LHCN-M2 (cell line): Measurements from ENCODE around the gene WBP2. TPM values are rescaled to one million over a fixed set of nuclear protein-coding genes. Genes with fewer than 3 reads are reported as not detected.
"Not testable (repeated sequence)": the region's sequence is repeated elsewhere in the genome, so short reads cannot be mapped to it uniquely, and the experiment has no call there.

Source experiments
- DNase-seq: peaks from one replicate; pipeline ENCODE4 v3.0.0-alpha.2; 2012; ENCODE audit warnings: low read depth
- total RNA-seq: library from RNA; depleted of rRNA; stranded (reverse); fragments of >200 nt; gene quantifications from 2 replicates; pipeline ENCODE4 v1.2.3, GENCODE V29; 2014

Gene WBP2
- total RNA-seq, 1 experiment from 2014 or later = 33.3 TPM

DNA sequence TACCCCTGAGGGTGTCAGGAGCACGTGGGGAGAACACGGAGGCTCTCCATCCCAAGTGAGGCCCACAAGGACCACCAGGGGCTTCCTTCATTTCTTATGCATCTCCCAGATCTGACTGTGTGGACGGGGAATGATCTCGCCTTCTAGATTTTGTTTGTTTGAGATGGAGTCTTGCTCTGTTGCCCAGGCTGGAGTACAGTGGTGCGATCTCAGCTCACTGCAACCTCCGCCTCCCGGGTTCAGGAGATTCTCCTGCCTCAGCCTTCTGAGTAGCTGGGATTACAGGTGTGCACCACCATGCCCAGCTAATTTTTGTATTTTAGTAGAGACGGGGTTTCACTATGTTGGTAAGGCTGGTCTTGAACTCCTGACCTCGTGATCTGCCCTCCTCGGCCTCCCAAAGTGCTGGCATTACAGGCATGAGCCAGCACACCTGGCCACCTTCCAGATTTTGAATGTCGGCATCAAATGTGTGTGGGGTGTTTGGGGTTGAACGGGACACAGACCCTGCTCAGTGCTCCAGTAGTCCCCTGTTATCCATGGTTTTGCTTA is 13.7 kb upstream of the WBP2 start:
- not testable (repeated sequence) for DNase-seq

DNA sequence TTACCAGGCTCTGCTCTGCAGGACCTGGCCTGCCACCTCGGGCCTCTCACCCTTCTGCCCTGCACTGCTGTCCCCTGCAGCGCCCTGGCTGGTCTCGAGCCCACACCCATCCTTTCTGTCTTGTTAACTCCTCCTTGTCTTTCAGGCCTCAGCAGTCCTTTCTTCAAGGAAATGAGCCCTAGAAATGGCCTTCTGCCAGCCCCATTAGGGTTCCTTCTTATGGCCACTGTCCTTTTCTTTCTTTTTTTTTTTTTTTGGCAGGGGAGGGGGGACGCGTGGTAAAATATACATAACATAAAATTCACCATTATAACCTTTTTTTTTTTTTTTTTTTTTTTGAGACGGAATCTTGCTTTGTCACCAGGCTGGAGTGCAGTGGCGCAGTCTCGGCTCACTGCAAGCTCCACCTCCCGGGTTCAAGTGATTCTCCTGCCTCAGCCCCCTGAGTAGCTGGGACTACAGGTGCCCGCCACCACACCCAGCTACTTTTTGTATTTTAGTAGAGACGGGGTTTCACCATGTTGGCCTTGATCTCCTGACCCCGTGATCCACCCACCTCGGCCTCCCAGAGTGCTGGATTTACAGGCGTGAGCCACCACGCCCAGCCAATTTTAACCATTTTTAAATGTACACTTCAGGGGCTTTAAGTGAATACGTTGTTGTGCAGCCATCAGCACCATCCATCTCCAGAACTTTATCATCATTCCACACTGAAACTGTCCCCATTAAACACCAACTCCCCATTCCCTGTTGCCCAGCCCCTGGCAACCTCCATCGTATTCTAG is 10.5 kb upstream of the WBP2 start:
- DNase-seq = not testable (repeated sequence)

DNA sequence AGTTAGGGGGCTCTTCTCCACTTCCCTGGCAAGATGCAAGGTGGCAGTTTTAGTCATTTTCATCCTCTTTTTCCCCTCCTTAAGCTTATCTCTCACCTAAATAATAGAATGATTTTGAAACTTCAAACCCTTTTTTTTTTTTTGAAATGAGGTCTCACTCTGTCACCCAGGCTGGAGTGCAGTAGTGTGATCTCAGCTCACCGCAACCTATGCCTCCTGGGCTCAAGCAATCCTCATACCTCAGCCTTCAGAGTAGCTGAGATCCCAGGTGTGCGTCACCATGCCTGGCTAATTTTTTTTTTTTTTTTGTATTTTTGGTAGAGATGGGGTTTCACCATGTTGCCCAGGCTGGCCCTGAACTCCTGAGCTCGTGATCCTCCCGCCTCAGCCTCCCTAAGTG is 9.8 kb upstream of the WBP2 start:
- not testable (repeated sequence) for DNase-seq

DNA sequence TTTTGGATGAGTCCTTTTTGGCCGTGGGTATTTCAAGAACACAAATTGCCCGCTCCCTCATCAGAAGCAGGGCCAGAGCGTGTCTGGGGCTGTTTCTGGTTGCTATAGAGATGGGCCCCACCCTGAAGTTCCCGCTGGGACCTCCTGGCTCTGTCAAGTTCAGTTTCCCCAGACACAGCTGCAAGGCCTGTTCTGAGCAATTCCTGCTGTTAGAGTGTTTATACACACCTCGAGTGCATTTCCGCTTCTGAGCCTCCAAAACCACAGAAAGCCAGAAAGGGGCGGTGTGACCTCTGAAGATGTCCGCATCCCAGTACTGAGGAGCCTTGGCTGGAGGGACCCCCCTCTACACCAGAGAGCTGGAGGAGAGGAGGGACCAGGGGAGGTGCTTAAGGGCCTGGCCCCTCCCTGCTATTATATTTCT is 9.3 kb upstream of the WBP2 start:
- DNase-seq = peak; percentile 69

DNA sequence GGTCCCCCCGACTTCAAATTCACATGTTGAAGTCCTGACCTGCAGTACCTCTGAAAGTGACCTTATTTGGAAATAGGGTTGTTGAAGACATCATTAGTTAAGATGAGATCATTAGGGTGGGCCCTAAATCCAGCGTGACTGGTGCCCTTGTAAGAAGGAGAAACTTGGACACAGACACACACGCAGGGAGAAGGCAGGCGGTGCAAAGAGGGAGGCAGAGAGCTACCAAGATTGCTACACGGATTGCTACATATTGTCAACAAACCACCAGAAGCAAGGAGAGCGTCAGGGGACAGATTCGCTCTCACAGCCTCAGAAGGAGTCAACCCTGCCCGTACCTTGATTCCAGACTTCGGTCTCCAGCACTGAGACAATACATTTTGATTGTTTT is 6.8 kb upstream of the WBP2 start:
- no peak for DNase-seq

DNA sequence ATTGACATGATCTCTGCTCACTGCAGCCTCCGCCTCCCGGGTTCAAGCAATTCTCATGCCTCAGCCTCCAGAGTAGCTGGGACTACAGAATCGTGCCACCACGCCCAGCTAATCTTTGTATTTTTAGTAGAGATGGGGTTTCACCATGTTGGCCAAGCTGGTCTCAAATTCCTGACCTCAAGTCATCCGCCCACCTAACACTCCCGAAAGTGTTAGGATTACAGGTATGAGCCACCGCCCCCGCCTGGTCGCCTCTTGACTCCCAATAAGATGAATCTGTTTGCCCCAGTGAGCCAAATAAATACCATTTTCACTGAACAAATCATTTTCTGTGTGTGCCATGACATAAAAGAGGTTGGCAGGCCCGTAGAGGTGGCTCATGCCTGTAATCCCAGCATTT is 4.2 kb upstream of the WBP2 start:
- DNase-seq = not testable (repeated sequence)

DNA sequence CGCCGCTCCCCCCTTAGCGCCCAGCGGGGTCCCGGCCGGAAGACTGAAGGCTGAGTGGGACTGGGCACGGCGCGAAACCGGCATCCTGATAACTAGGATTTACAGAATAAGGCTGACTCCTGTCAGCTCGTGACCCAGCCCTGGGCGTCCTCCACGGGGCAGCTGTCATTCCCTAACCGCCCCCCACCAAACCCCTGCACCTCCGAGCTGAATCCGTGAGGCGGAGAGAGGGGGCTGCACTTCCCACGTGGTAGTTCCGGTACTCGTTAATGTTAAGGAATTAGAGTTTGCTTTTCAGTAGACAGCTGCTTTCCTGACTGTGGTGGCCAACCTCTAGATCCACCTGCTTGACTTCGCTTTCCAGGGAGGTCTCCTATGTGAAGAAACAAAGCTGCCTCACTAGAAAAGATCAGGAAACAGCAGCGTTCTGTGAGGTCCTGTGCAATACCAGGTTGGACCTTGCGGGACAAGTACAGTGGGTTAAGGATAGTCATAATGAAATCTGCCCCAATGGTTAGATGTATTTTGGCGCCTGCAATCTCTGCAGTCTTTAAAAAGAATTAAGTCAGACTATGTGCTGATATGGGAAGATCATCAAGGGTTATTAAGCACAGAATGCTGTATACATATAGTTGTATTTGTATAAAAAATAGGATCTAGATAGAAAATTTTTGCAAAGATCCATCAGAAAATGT is 1.1 kb upstream of the WBP2 start:
- DNase-seq = no peak

DNA sequence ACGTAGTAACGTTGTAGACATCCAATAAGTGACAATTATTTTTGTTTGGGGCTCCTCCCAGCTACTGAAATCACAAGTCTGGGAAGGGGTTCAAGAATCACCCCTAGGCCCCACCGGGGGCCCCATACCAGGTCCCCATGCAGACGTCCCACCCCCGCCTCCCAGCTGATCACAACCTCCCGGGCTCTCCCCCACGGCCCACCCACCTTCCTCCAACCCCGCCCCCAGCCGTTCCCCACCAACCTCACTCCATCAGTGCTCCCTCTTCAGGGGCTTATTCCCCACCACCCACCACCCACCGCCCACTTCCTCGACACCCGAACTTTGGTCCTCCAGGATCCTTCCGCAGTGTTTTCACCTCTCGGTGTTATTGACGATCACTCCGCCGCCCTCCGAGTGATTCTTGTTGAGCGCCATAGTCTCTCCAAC is 240 bp downstream of the WBP2 start:
- DNase-seq = no peak

DNA sequence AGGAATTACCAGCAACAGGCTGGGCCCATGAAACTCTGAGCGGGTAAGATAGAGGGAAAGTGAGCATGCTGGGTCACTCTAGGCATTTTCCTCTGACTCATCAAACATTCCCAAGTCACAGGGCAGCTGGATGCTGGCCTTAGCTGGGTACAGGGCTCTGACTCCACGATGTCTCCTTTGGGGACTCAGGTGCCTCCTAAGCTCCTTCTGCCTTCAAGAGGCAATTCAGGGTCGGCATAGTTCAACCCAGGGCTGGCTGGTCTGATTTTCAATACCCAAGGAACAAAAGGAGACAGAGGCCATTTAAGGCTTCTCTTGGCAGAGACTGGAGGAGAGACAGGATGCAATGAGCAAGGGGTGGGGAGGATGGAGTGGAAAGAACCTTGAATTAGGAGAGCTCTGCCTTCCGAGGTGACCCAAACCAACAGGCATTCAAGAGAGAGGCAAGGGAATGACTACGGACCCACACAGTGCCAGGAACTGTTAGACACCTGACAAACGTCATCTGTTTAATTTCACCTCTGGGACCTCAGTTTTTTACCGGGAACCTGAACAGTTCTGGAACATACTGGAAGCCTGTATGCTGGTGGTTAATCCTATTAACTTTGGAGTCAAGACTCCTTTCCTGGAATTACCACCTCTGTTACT is 910 bp downstream of the WBP2 start:
- DNase-seq = peak; percentile 77

DNA sequence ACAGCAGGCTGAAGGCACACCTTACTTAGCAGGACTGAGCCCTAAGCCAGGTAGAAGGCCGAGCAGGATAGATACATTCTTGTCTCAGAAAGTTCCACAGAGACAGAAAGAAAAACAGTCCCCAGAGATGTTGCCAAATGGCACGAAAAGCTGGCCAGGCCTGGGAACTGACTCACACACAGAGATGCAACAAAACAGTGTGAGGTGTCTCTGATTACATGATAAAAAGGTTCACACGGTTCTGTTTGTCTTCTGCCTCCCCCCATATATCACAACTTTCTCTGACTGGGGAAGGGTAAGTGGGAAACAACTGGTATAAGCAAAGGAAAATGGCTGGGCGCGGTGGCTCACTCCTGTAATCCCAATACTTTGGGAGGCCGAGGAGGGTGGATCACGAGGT is 1.7 kb downstream of the WBP2 start:
- peak; percentile 71 for DNase-seq

DNA sequence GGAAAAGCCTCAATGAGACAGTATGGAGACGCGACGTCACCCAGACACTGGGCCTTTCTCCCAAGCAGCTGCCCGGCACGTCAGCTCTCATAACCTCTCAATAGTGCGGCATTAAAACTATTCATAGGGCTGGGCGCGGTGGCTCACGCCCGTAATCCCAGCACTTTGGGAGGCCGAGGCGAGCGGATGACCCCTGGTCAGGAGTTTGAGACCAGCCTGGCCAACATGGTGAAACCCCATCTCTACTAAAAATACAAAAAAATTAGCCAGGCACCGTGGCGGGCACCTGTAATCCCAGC is 3.5 kb downstream of the WBP2 start:
- DNase-seq = not testable (repeated sequence)

DNA sequence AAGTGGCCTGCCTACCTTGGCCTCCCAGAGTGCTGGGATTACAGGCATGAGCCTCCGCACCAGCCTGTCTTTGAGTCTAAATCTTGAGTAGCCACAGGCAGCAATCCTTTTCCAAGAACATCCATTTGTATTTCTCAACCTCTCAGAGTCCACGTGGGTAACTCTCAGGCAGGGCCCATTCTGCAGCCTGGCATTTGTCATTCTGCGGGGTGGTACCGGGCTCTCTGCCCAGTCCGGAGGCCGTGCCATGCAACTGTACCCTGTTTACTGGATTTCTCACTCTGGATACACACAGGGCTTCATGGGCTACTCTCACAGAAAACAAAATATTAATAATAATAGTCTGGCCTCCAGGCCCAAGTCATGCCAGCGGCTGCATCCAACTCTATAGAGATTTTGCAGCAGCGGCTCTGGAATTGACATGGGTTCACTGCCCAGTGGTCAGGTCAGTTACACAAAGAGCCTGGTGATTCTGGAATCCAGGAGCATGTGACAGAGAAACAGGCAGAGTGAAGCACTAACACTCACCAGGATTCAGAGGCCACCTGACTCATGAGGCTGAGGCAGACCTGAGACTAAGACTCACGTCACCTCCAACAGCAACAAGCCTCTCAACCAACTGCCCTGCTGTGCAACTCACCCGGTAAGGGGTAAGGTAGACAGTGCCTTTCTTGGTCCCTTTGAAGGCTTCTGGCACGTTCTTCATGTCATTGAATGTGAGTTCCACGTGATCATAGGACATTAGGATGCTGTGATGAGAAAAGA is 4.0 kb downstream of the WBP2 start:
- no peak for DNase-seq

DNA sequence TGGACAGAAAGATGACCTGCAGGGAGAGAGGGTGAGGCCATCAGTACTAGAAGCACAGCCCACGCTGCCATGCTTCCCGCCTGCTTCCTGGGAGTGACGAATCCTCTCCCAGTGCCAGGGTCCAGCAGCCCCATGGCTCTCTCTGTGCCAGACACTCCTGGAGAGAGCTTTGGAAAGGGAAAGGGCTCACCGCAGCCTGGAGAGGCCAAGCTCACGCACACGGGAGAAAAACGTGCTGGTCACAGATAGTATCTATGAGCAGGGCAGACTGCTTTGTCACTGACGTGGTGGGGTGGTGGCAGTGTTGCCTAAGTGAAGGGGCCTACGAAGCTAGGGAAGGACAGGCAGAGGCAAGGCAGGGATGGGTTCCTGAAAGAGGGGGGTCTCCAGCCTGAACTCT is 5.4 kb downstream of the WBP2 start:
- DNase-seq = no peak

DNA sequence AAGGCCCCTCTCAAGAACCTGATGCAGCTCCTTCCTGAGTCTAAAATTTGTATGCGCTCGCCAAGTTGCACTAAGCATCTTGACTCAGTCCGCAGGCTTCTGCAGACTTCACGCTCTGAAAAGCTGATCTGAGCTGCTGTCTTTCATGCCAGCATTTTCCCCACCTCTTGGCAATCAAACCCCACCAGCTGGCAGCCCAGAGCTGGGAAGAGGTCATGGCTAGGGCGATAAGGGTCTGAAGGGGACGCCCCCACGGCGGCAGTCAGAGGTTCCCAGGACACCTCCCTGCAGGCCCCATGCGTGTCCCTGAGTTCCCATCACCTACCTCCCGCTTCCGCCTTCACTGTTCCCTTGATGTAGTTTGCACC is 5.9 kb downstream of the WBP2 start:
- DNase-seq = no peak

DNA sequence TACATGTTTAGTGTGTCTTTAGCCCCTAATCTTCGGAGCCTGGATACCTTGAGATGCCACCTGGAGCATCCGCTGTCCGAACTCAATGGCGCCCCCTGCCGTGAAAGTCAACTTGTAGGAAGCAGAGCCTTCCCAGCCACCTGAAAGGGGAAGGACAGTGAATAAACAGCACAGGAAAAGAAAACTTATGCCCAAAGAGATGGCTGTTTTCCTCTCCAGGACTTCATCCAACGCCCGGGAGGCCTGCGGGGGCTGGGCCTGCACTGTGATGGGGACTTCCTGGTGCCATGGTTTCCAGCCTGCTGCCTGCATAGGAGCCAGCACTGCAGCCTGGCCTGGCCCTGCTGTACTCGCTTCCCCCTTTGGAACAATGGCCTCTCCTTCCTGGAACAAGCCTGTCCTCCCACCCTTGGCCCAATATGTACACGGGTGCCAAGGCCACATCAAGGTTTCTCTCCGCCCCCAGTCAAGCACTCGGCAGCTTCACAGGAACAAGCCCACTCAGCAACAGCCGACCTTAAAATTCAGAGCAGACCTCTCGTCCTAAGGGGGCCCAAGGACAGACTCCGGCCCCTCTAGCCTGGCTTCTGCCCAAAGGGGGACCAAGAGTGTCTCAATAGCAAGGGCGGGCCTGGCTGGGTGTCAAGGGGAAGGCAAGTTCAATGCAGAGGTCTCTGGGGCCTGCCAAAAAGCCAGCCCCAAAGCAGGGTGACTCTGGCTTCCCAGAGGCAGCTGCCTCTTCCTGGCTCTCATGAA is 6.4 kb downstream of the WBP2 start:
- DNase-seq = no peak

DNA sequence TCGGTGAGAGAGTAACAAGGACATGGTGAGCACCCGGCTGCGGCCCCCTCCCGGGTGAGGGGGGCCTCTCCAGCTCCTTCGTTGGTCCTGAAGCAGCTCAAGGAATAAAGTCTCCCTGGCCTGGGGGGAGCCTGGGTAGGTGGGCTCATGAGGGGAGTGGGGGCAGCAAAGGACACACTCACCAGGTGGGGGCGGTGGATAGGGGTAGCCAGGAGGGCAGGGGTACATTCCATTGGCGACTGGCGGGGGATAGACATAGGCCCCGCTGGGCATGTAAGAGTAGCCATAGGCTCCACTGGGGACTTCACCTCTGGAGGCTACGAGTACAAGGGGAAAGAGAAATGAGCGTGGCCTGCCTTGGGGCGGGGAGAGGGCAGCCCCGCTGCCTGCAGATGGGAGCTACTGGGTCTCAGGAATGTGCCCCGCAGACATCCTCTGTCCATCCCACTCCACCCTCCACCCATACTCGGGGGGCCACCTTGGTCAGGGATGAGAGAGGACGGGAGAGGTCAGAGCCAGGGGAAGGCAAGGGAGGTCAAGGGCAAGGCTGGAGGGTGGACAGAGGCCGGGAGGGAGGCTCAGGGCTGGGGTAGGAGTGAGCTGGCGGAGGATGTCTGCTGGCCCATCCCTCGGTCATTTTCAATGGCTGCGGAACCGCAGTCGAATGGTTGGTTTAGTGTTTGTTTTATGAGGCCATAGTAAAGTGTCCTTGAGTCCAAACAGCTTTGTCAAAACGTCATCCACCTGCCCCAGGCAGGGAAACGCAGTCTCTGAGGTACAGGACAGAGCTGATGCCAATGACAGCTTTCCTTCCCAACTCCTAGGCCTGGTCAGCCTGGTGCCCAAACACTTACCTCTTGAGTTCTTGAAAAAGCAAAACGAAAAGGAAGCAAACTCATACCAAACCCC is 7.3 kb downstream of the WBP2 start:
- no peak for DNase-seq

DNA sequence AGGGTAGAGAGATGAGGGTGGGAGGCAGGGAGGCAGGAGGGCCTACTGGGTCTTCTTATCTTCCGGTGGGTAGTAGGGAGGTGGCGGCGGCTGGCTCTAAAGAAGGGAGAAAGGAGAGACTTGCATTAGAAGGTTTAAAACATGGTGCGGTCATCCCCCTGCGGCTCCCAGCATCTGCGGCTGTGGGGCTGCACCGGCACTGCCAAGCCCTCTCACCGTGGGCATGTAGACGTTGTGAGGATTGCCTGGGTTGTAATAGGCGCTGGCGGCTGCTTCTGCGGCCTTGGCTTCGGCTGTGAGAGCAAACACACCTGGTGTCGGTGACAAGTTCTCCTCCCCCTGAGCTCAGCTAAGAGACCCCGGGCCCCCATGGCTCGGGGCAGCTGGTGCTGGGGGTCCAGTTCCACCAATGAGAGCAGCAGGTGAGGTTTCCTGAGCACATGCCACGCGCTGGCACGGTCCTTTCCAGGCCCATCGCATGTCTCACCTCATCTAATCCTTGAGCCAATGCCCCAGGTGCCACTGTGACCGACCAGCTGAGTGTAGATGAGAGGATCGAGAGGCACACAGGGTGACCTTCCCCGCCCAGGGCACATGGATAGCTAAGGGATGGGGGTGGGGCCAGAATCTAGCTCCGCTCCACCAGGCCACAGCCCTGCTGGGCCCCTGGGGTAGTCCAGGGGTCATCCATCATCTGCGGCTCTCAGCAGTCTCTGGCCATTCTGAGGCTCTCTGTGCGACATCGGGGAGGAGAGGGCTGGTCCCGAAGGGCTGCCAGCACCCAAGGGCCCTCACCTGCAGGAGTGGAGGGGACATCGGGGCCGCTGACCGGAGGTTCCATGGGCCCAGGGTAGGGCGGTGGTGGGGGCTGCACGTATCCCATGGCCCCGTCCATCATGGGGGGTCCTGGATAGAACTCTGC is 8.2 kb downstream of the WBP2 start:
- DNase-seq = no peak

DNA sequence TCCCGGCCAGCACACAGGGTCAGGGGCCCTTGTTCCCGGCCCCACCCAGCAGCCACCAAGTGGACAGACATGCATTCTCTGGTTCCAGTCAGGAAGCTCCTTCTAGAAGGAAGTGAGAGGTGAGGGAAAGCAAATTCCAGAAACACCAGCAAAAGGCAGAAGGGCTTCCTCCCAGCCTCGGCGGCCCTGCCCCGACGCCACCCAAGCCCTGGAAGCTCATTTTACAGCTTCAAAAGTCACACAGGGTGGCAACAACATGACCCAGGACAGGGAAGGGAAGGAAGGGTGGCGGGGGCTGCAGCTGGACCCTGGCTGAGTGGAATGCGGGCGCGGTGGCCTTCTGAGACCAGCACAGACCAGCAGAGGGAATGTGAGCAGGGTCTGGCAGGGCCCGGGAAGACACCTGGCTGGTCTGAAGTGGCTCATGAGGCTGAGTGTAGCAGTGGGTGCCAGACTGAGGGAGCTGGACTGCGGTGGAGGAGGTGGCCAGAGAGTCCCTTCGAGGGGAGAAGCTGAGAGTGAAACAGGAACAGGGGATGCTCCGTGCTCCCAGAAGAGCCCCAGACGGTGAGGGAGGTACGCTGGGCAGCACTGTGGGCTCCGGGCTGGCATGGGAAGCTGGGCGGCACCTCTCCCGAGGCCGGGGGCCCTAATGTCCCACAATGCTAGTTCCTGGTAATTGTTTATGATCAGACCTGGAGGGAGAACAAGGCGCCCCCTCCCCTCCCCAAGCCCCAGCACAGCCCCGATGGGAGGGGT is 9.0 kb downstream of the WBP2 start:
- no peak for DNase-seq
